B cell (primary cell): Measurements from ENCODE around the gene PIP4K2A. TPM values are rescaled to one million over a fixed set of nuclear protein-coding genes. Genes with fewer than 3 reads are reported as not detected.

Experiments used
- ATAC-seq: fragments of 200-7000 bp; cut with Tn5 transposase; one replicate; pipeline ENCODE4 v1.10.0; 2021; ENCODE audit warnings: low read depth, mild to moderate bottlenecking, moderate number of reproducible peaks, moderate library complexity
- CTCF ChIA-PET: fragments of 350-600 bp; sonication (Branson Sonifier 250); formaldehyde crosslinking; loops from one replicate; lab custom pipeline; 2021; ENCODE audit warnings: antibody characterized with exemption, inconsistent platforms; lab: Charles Lee
- POLR2A ChIA-PET: fragments of 350-600 bp; sonication (Branson Sonifier 250); formaldehyde crosslinking; loops from one replicate; lab custom pipeline; 2021; ENCODE audit warnings: antibody characterized with exemption; lab: Charles Lee
- DNase-seq: peaks from one replicate; pipeline ENCODE4 v3.0.0; 2013
- H2AFZ ChIP-seq: 2 replicates; pipeline ENCODE4 v1.6.1; 2012; ENCODE audit warnings: mild to moderate bottlenecking, low read depth, low read length; ENCODE audit not compliant: insufficient read depth, poor library complexity, severe bottlenecking
- H3K27ac ChIP-seq, 2 donors: 1 replicate in 1 of 2; 2 replicates in 1 of 2; pipeline ENCODE4 v1.5.1; 2012 to 2013; ENCODE audit warnings: low read length in 2 of 2, mild to moderate bottlenecking in 2 of 2, moderate library complexity in 1 of 2
- H3K27me3 ChIP-seq, 4 experiments: fragments of 200-600 bp in 1 of 4; sonication (generic) in 1 of 4; replicated peaks in 1 of 4; 1 replicate in 2 of 4; 2 replicates in 2 of 4; pipeline versions ENCODE4 v1.6.1 to v1.7.0; 2013 to 2016; ENCODE audit warnings: low read length in 3 of 4, mild to moderate bottlenecking in 2 of 4, mixed read lengths in 1 of 4, moderate library complexity in 1 of 4; ENCODE audit not compliant: insufficient read depth in 4 of 4, control insufficient read depth in 3 of 4; ENCODE audit errors: control extremely low read depth in 1 of 4
- H3K36me3 ChIP-seq, 2 experiments: replicated peaks in 1 of 2; 1 replicate in 1 of 2; 2 replicates in 1 of 2; pipeline versions ENCODE4 v1.6.1 to v1.7.1; 2013; ENCODE audit warnings: low read length in 1 of 2; ENCODE audit not compliant: insufficient read depth in 2 of 2, control insufficient read depth in 1 of 2; ENCODE audit errors: control extremely low read depth in 1 of 2, extremely low read depth in 1 of 2
- H3K4me1 ChIP-seq, 2 donors: fragments of 200-600 bp in 1 of 2; sonication (generic) in 1 of 2; 1 replicate in 1 of 2; 2 replicates in 1 of 2; pipeline versions ENCODE4 v1.5.1 to v1.6.1; 2013 to 2017; ENCODE audit warnings: low read length in 2 of 2; ENCODE audit not compliant: control insufficient read depth in 2 of 2, insufficient read depth in 2 of 2
- H3K4me2 ChIP-seq: replicated peaks from 2 replicates; pipeline ENCODE3; 2012; ENCODE audit warnings: mild to moderate bottlenecking, low read depth, low read length; ENCODE audit not compliant: poor library complexity, severe bottlenecking
- H3K4me3 ChIP-seq, 5 experiments: fragments of 200-600 bp in 1 of 5; sonication (generic) in 1 of 5; 1 replicate in 3 of 5; 2 replicates in 2 of 5; pipeline versions ENCODE4 v1.5.1 to v1.7.0; 2011 to 2016; ENCODE audit warnings: low read length in 4 of 5, mild to moderate bottlenecking in 4 of 5, low read depth in 2 of 5, control low read depth in 1 of 5, moderate library complexity in 1 of 5; ENCODE audit not compliant: insufficient read depth in 1 of 5; ENCODE audit errors: control extremely low read depth in 1 of 5, extremely low read depth in 1 of 5
- H3K79me2 ChIP-seq: fragments of 200-600 bp; sonication (generic); one replicate; pipeline ENCODE4 v1.6.0; 2016; ENCODE audit warnings: low read length; ENCODE audit not compliant: control insufficient read depth, insufficient read depth
- H3K9ac ChIP-seq: fragments of 200-600 bp; sonication (generic); 2 replicates; pipeline ENCODE4 v1.6.1; 2017; ENCODE audit warnings: mild to moderate bottlenecking, low read length, moderate library complexity
- H3K9me3 ChIP-seq, 3 donors: one replicate each; pipeline versions ENCODE4 v1.6.1 to v1.7.1; 2013; ENCODE audit warnings: low read length in 2 of 3; ENCODE audit not compliant: control insufficient read depth in 2 of 3, insufficient read depth in 1 of 3; ENCODE audit errors: control extremely low read depth in 1 of 3
- H4K20me1 ChIP-seq: 2 replicates; pipeline ENCODE4 v1.6.0; 2012; ENCODE audit warnings: mild to moderate bottlenecking, low read length; ENCODE audit not compliant: insufficient read depth, control insufficient read depth, poor library complexity, severe bottlenecking
- H3K27ac Mint-ChIP-seq: one replicate; pipeline ENCODE4 v1.8.0; 2021; ENCODE audit warnings: mixed read lengths
- H3K27me3 Mint-ChIP-seq: one replicate; pipeline ENCODE4 v1.8.0; 2021; ENCODE audit warnings: mixed read lengths
- H3K4me1 Mint-ChIP-seq: one replicate; pipeline ENCODE4 v1.8.0; 2021; ENCODE audit warnings: mixed read lengths
- H3K4me3 Mint-ChIP-seq: one replicate; pipeline ENCODE4 v1.8.0; 2021; ENCODE audit warnings: mixed read lengths
- H3K9me3 Mint-ChIP-seq: one replicate; pipeline ENCODE4 v1.8.0; 2022; ENCODE audit warnings: mixed read lengths; ENCODE audit not compliant: insufficient read depth
- CTCF ChIP-seq: fragments of 200-600 bp; IDR thresholded peaks from one replicate; pipeline ENCODE4 v1.8.0; 2022; ENCODE audit warnings: antibody characterized with exemption, mild to moderate bottlenecking
- EZH2 ChIP-seq: IDR thresholded peaks from 2 replicates; pipeline ENCODE4 v1.6.1; 2012; ENCODE audit warnings: borderline replicate concordance, low read depth, mild to moderate bottlenecking, moderate library complexity, low read length; ENCODE audit not compliant: insufficient read depth, poor library complexity, severe bottlenecking
- WGBS: methylation state at CpG from one replicate; pipeline ENCODE4 v1.1.5; 2013; ENCODE audit warnings: missing lambda C conversion rate; ENCODE audit not compliant: insufficient coverage; 5-methylcytosine and 5-hydroxymethylcytosine counted together
- intact Hi-C: fragments of 100-400 bp; cut with micrococcal nuclease; formaldehyde crosslinking; loops from one replicate; pipeline ENCODE4 v1.10.0; 2022
- polyA plus RNA-seq: library from polyadenylated mRNA; depleted of rRNA; stranded (reverse); fragments of >200 nt; gene quantifications from 2 replicates; pipeline ENCODE4 v1.2.3, GENCODE V29; 2012
- total RNA-seq, 2 donors: library from RNA; stranded (reverse); fragments of 120-200 nt in 1 of 2; gene quantifications; 1 replicate in 1 of 2; 2 replicates in 1 of 2; pipeline versions ENCODE4 v1.2.3 to v1.2.4, GENCODE V29; 2013 to 2022

The PIP4K2A gene
- total and polyA plus RNA-seq, 2 donors (not counting 1 experiment from before 2014, with no cell fraction given) = 21.8 to 103 TPM

- Mint-ChIP-seq H3K27me3 (no peaks in the 10 kb centered on the region), H3K4me3 (peak overlapping the region; percentile 72), H3K4me1 (peaks cover 78% of the 10 kb centered on the region), H3K9me3 (no peaks in the 10 kb centered on the region), H3K27ac (peak overlapping the region; percentile 77)
- peak overlapping the region; percentile 63 for H3K4me2 ChIP-seq
- TF ChIP-seq CTCF = no peak
- TF ChIP-seq EZH2 = no peak
- ATAC-seq (peak; percentile 22), DNase-seq (peak; percentile 46)
- peaks cover 3 to 5% of the 10 kb centered on the region in 2 experiments for H3K36me3 ChIP-seq
- H2AFZ ChIP-seq = peak overlapping the region; percentile 33
- peaks cover 98% of the 10 kb centered on the region for H3K79me2 ChIP-seq
- CTCF ChIA-PET = interaction anchor here (0.6 to 1.9 kb wide), 5 partner anchors 14 to 109 kb away, joined by 3 to 5 read pairs (median 3); no protein-coding TSS in a partner anchor
- H4K20me1 ChIP-seq = peaks cover 43% of the 10 kb centered on the region
- 67% methylated on average over 4 of the region's 6 CpGs for WGBS
- H3K9ac ChIP-seq = peak overlapping the region; percentile 31
- H3K27me3 ChIP-seq = no peaks in the 10 kb centered on the region
- intact Hi-C loops = loop anchor here (2.0 kb wide), 1 partner anchor 16 kb away; no protein-coding TSS in a partner anchor
- peaks cover 38 to 43% of the 10 kb centered on the region in 2 donors for H3K4me1 ChIP-seq
- POLR2A ChIA-PET = no interaction called here
- peaks cover 0 to 1% (median 0%) of the 10 kb centered on the region in 3 donors for H3K9me3 ChIP-seq
- H3K27ac ChIP-seq = peak overlapping the region; percentile 19 to 82
- no peak overlapping the region for H3K4me3 ChIP-seq
Measured at GRCh38 chr10:22682237-22683139, 31.9 kb downstream of the PIP4K2A start.
